HAP-1 (cell line): ENCODE results near the gene ACY1.

Source experiments
- DNase-seq, 2 experiments: peaks; one replicate each; pipeline ENCODE4 v3.0.0-alpha.2; 2016 to 2020; ENCODE audit warnings: low spot score in 2 of 2
- H3K27me3 ChIP-seq: fragments of 250-450 bp; sonication (Bioruptor Pico); 2 replicates; pipeline ENCODE4 v1.5.1; 2020; ENCODE audit warnings: low read depth, mild to moderate bottlenecking, moderate library complexity
- H3K36me3 ChIP-seq: fragments of 250-450 bp; sonication (Bioruptor Pico); replicated peaks from 2 replicates; pipeline ENCODE4 v1.5.1; 2020; ENCODE audit warnings: mild to moderate bottlenecking
- H3K4me1 ChIP-seq: fragments of 250-450 bp; sonication (Bioruptor Pico); 2 replicates; pipeline ENCODE4 v1.5.1; 2020; ENCODE audit warnings: mild to moderate bottlenecking
- H3K4me3 ChIP-seq: fragments of 250-450 bp; sonication (Bioruptor Pico); 2 replicates; pipeline ENCODE4 v1.5.1; 2020; ENCODE audit warnings: mild to moderate bottlenecking, moderate library complexity
- H3K9me3 ChIP-seq: fragments of 250-450 bp; sonication (Bioruptor Pico); 2 replicates; pipeline ENCODE4 v1.5.1; 2020; ENCODE audit warnings: mild to moderate bottlenecking, moderate library complexity
- in situ Hi-C: fragments of 300-500 bp; cut with MboI; formaldehyde crosslinking; loops from 3 replicates; pipeline ENCODE4 v1.14.3; 2020; ENCODE audit warnings: low sequenced_read_pairs, inconsistent platforms, mixed read lengths

ACY1 gene

GRCh38 chr3:51954713-51955112 is 28.6 kb upstream of the ACY1 start:
- Histone ChIP-seq H3K4me3 (no peak overlapping the region), H3K36me3 (peaks cover 9% of the 10 kb centered on the region), H3K27me3 (no peaks in the 10 kb centered on the region), H3K4me1 (no peaks in the 10 kb centered on the region), H3K9me3 (no peaks in the 10 kb centered on the region)
- in situ Hi-C loops, result no loop called here
- no peak for DNase-seq

GRCh38 chr3:51955175-51955892 is 28.0 kb upstream of the ACY1 start, which contains the start of gene GPR62:
GPR62 (plus strand) TSS chr3:51955381; CDS start chr3:51955653, 272 bp downstream.
- Histone ChIP-seq H3K4me3 (no peak within 1 kb of the TSS), H3K36me3 (peaks cover 15% of the 10 kb centered on the region), H3K4me1 (no peaks in the 10 kb centered on the region), H3K27me3 (no peaks in the 10 kb centered on the region), H3K9me3 (no peaks in the 10 kb centered on the region)
- no peak for DNase-seq
- in situ Hi-C loops, result no loop called here

- no peak overlapping the region for H3K4me3 ChIP-seq
- no peaks in the 10 kb centered on the region for H3K27me3 ChIP-seq
- H3K36me3 ChIP-seq, result peaks cover 16% of the 10 kb centered on the region
- in situ Hi-C loops, result no loop called here
- no peak for DNase-seq
- no peaks in the 10 kb centered on the region for H3K4me1 ChIP-seq
- H3K9me3 ChIP-seq, result no peaks in the 10 kb centered on the region
Observed at GRCh38 chr3:51955893-51956770, 27.2 kb upstream of the ACY1 start.

- H3K36me3 ChIP-seq, result peaks cover 20% of the 10 kb centered on the region
- no peaks in the 10 kb centered on the region for H3K27me3 ChIP-seq
- H3K9me3 ChIP-seq, result no peaks in the 10 kb centered on the region
- DNase-seq, result no peak
- peaks cover 10% of the 10 kb centered on the region for H3K4me1 ChIP-seq
- no peak overlapping the region for H3K4me3 ChIP-seq
- in situ Hi-C loops, result no loop called here
Observed at GRCh38 chr3:51957520-51958205, 25.7 kb upstream of the ACY1 start.

GRCh38 chr3:51958603-51959521 is 24.5 kb upstream of the ACY1 start:
- no peak for DNase-seq
- peaks cover 16% of the 10 kb centered on the region for H3K4me1 ChIP-seq
- no peak overlapping the region for H3K4me3 ChIP-seq
- H3K27me3 ChIP-seq, result no peaks in the 10 kb centered on the region
- peaks cover 20% of the 10 kb centered on the region for H3K36me3 ChIP-seq
- no peaks in the 10 kb centered on the region for H3K9me3 ChIP-seq
- in situ Hi-C loops, result no loop called here

GRCh38 chr3:51959651-51960050 is 23.7 kb upstream of the ACY1 start:
- in situ Hi-C loops, result no loop called here
- no peak overlapping the region for H3K4me3 ChIP-seq
- H3K9me3 ChIP-seq, result no peaks in the 10 kb centered on the region
- H3K36me3 ChIP-seq, result peaks cover 20% of the 10 kb centered on the region
- DNase-seq, result no peak
- no peaks in the 10 kb centered on the region for H3K27me3 ChIP-seq
- H3K4me1 ChIP-seq, result peaks cover 21% of the 10 kb centered on the region

- Histone ChIP-seq H3K9me3 (no peaks in the 10 kb centered on the region), H3K4me3 (no peak overlapping the region), H3K4me1 (peaks cover 22% of the 10 kb centered on the region), H3K36me3 (peaks cover 20% of the 10 kb centered on the region), H3K27me3 (no peaks in the 10 kb centered on the region)
- DNase-seq, result no peak
- in situ Hi-C loops, result no loop called here
Observed at GRCh38 chr3:51960386-51960785, 22.9 kb upstream of the ACY1 start.

- in situ Hi-C loops, result no loop called here
- no peak overlapping the region for H3K4me3 ChIP-seq
- no peaks in the 10 kb centered on the region for H3K27me3 ChIP-seq
- H3K9me3 ChIP-seq, result no peaks in the 10 kb centered on the region
- DNase-seq, result no peak
- peaks cover 20% of the 10 kb centered on the region for H3K36me3 ChIP-seq
- peaks cover 24% of the 10 kb centered on the region for H3K4me1 ChIP-seq
Observed at GRCh38 chr3:51961011-51961410, 22.3 kb upstream of the ACY1 start.

- in situ Hi-C loops, result no loop called here
- Histone ChIP-seq H3K9me3 (no peaks in the 10 kb centered on the region), H3K4me1 (peaks cover 32% of the 10 kb centered on the region), H3K4me3 (no peak overlapping the region), H3K27me3 (no peaks in the 10 kb centered on the region), H3K36me3 (peaks cover 20% of the 10 kb centered on the region)
- DNase-seq, result peak; percentile 53 to 66
Observed at GRCh38 chr3:51961602-51962569, 21.4 kb upstream of the ACY1 start.

- no peak for DNase-seq
- Histone ChIP-seq H3K27me3 (no peaks in the 10 kb centered on the region), H3K9me3 (no peaks in the 10 kb centered on the region), H3K4me3 (no peak overlapping the region), H3K4me1 (peaks cover 33% of the 10 kb centered on the region), H3K36me3 (peaks cover 20% of the 10 kb centered on the region)
- in situ Hi-C loops, result no loop called here
Observed at GRCh38 chr3:51962854-51963530, 20.3 kb upstream of the ACY1 start.

- peaks cover 19% of the 10 kb centered on the region for H3K36me3 ChIP-seq
- no peaks in the 10 kb centered on the region for H3K9me3 ChIP-seq
- in situ Hi-C loops, result no loop called here
- peak in 1 of 2 experiments; percentile 63 for DNase-seq
- peaks cover 39% of the 10 kb centered on the region for H3K4me1 ChIP-seq
- no peak overlapping the region for H3K4me3 ChIP-seq
- H3K27me3 ChIP-seq, result no peaks in the 10 kb centered on the region
Observed at GRCh38 chr3:51963951-51964451, 19.3 kb upstream of the ACY1 start.

- DNase-seq, result no peak
- in situ Hi-C loops, result no loop called here
- H3K27me3 ChIP-seq, result no peaks in the 10 kb centered on the region
- no peak overlapping the region for H3K4me3 ChIP-seq
- no peaks in the 10 kb centered on the region for H3K9me3 ChIP-seq
- H3K4me1 ChIP-seq, result peaks cover 41% of the 10 kb centered on the region
- H3K36me3 ChIP-seq, result peaks cover 13% of the 10 kb centered on the region
Observed at GRCh38 chr3:51964521-51964920, 18.8 kb upstream of the ACY1 start.
